NCI-H1105 treated with DMSO at 0.1 percent for 48 hours (cell line): ENCODE data around the gene B3GALNT1.
"Not testable (repeated sequence)": the region's sequence is repeated elsewhere in the genome, so short reads cannot be mapped to it uniquely, and the experiment has no call there.

Experiments used
- DNase-seq: peaks from one replicate; lab custom pipeline; 2025; lab: John Stamatoyannopoulos, UW

B3GALNT1 gene

GRCh38 chr3:161073181-161073580, 32.0 kb downstream of the B3GALNT1 start:
- no peak for DNase-seq

GRCh38 chr3:161072751-161073150, 32.4 kb downstream of the B3GALNT1 start:
- no peak for DNase-seq

GRCh38 chr3:161072211-161072621, 32.9 kb downstream of the B3GALNT1 start:
- DNase-seq = no peak

GRCh38 chr3:161070980-161071663, 34.0 kb downstream of the B3GALNT1 start:
- no peak for DNase-seq

GRCh38 chr3:161070252-161070930, 34.8 kb downstream of the B3GALNT1 start:
- no peak for DNase-seq

- DNase-seq = peak; percentile 22
Measured at GRCh38 chr3:161069511-161070251, 35.5 kb downstream of the B3GALNT1 start.

GRCh38 chr3:161067335-161067734, 37.8 kb downstream of the B3GALNT1 start:
- DNase-seq = no peak

GRCh38 chr3:161066930-161067329, 38.2 kb downstream of the B3GALNT1 start:
- DNase-seq = no peak

- no peak for DNase-seq
Measured at GRCh38 chr3:161064413-161064812, 40.7 kb downstream of the B3GALNT1 start.

- no peak for DNase-seq
Measured at GRCh38 chr3:161054860-161055604, 50.1 kb downstream of the B3GALNT1 start.

- DNase-seq = no peak
Measured at GRCh38 chr3:161051856-161052255, 53.3 kb downstream of the B3GALNT1 start.

GRCh38 chr3:161050935-161051334, 54.2 kb downstream of the B3GALNT1 start:
- no peak for DNase-seq

- no peak for DNase-seq
Measured at GRCh38 chr3:161049683-161050248, 55.4 kb downstream of the B3GALNT1 start.

- no peak for DNase-seq
Measured at GRCh38 chr3:161043336-161044035, 61.7 kb downstream of the B3GALNT1 start.

- DNase-seq = no peak
Measured at GRCh38 chr3:161042023-161042501, 63.1 kb downstream of the B3GALNT1 start.

GRCh38 chr3:161038725-161039124, 66.4 kb downstream of the B3GALNT1 start:
- no peak for DNase-seq

- DNase-seq = no peak
Measured at GRCh38 chr3:161035711-161036110, 69.4 kb downstream of the B3GALNT1 start.

- not testable (repeated sequence) for DNase-seq
Measured at GRCh38 chr3:161034913-161035550, 70.1 kb downstream of the B3GALNT1 start.
